AG04450 (cell line): Measurements from ENCODE around the gene KANSL1. TPM values are rescaled to one million over a fixed set of nuclear protein-coding genes. Genes with fewer than 3 reads are reported as not detected.

ENCODE experiments used
- CTCF ChIA-PET: fragments of 300-600, 350-600 bp; formaldehyde crosslinking; extraction: SDS; loops from one replicate; lab custom pipeline; 2022; ENCODE audit warnings: antibody characterized with exemption, inconsistent platforms; lab: Charles Lee
- POLR2A ChIA-PET: fragments of 350-600 bp; formaldehyde crosslinking; extraction: SDS; loops from one replicate; lab custom pipeline; 2021; ENCODE audit warnings: antibody characterized with exemption, inconsistent platforms; lab: Yijun Ruan, JAX
- DNase-seq: peaks from one replicate; pipeline ENCODE4 v3.0.0-alpha.2; 2011; ENCODE audit warnings: low read depth, low spot score
- H3K27ac ChIP-seq: one replicate; pipeline ENCODE4 v1.5.1; 2012; ENCODE audit warnings: low read depth, low read length, control low read depth
- H3K27me3 ChIP-seq: one replicate; pipeline ENCODE4 v1.6.0; 2012; ENCODE audit warnings: low read length; ENCODE audit not compliant: control insufficient read depth, insufficient read depth
- H3K4me3 ChIP-seq: 2 replicates; pipeline ENCODE4 v1.5.1; 2011; ENCODE audit warnings: mild to moderate bottlenecking, low read depth, low read length, control low read depth
- H3K9me3 ChIP-seq: 2 replicates; pipeline ENCODE4 v1.5.1; 2012; ENCODE audit warnings: low read length; ENCODE audit not compliant: control insufficient read depth, insufficient read depth
- CTCF ChIP-seq: IDR thresholded peaks from 2 replicates; pipeline ENCODE4 v1.5.1; 2011; ENCODE audit warnings: low read depth, low read length, control low read depth, inconsistent platforms
- polyA plus RNA-seq: library from polyadenylated mRNA; depleted of rRNA; stranded (reverse); fragments of >200 nt; gene quantifications from 2 replicates; pipeline ENCODE4 v1.2.3, GENCODE V29; 2011

Gene KANSL1
- polyA plus RNA-seq, 1 experiment, result 15.6 TPM

GRCh38 chr17:46148247-46148646 lies 45.0 kb downstream of the KANSL1 start:
- H3K4me3 ChIP-seq, result no peak overlapping the region
- DNase-seq, result no peak
- POLR2A ChIA-PET, result no interaction called here
- TF ChIP-seq CTCF, result no peak
- H3K27ac ChIP-seq, result no peak overlapping the region
- CTCF ChIA-PET, result no interaction called here
- H3K9me3 ChIP-seq, result no peaks in the 10 kb centered on the region
- H3K27me3 ChIP-seq, result no peaks in the 10 kb centered on the region

DNA sequence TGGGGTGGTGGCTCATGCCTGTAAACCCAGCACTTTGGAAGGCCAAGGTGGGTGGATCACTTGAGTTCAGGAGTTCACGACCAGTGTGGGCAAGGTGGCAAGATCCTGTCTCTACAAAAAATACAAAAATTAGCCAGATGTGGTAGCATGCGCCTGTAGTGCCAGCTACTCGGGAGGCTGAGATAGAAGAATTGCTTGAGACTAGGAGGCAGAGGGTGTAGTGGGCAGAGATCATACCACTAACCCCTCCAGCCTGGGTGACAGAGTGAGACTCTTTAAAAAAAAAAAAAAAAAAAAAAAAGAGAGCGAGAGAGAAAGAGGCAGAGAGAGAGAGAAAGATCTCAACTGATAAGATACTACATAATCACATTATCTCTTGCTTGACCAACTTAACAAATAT lies 45.9 kb downstream of the KANSL1 start:
- POLR2A ChIA-PET, result no interaction called here
- no peak overlapping the region for H3K4me3 ChIP-seq

GRCh38 chr17:46144246-46144645 lies 49.0 kb downstream of the KANSL1 start:
- H3K9me3 ChIP-seq, result no peaks in the 10 kb centered on the region
- DNase-seq, result no peak
- CTCF ChIA-PET, result interaction anchor here (1.1 kb wide), 1 partner anchor 13 kb away, joined by 4 read pairs; no protein-coding TSS in a partner anchor
- H3K4me3 ChIP-seq, result no peak overlapping the region
- no peak overlapping the region for H3K27ac ChIP-seq
- POLR2A ChIA-PET, result no interaction called here
- no peak for TF ChIP-seq CTCF
- H3K27me3 ChIP-seq, result no peaks in the 10 kb centered on the region

More for the DNA sequence above, 45.9 kb downstream of the KANSL1 start:
- CTCF ChIA-PET, result interaction anchor here (0.5 kb wide), 1 partner anchor 103 kb away, joined by 4 read pairs; no protein-coding TSS in a partner anchor
- no peak overlapping the region for H3K27ac ChIP-seq
- TF ChIP-seq CTCF, result no peak
- DNase-seq, result no peak
- no peaks in the 10 kb centered on the region for H3K9me3 ChIP-seq
- H3K27me3 ChIP-seq, result no peaks in the 10 kb centered on the region

- no peak for TF ChIP-seq CTCF
- H3K27me3 ChIP-seq, result no peaks in the 10 kb centered on the region
- no peak overlapping the region for H3K27ac ChIP-seq
- H3K9me3 ChIP-seq, result no peaks in the 10 kb centered on the region
- H3K4me3 ChIP-seq, result no peak overlapping the region
- ChIA-PET POLR2A (no interaction called here), CTCF (interaction anchor here (0.7 to 1.1 kb wide), 3 partner anchors 14 to 143 kb away, joined by 4 to 9 read pairs (median 4); no protein-coding TSS in a partner anchor)
- no peak for DNase-seq
Measured at GRCh38 chr17:46143827-46144236, 49.4 kb downstream of the KANSL1 start.

DNA sequence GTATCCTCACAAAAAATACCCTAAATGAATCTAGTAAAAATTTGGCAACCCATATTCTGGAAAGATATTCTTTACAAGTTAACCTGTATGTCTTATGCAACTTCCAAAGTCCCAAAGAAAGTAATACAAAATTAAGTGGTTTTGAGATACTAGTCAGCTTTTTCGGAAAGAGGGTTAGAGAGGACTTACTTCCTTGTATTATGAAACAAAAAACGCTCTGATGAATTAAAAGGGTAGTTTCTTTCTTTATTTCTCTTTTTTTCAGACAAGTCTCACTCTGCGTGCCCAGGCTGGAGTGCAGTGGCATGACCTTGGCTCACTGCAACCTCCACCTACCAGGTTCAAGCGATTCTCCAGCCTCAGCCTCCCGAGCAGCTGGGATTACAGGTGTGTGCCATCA lies 51.6 kb downstream of the KANSL1 start:
- ChIA-PET CTCF (interaction anchor here (0.6 to 1.0 kb wide), 2 partner anchors 51 kb away, joined by 3 to 4 read pairs; partner anchors contain the start of gene KANSL1), POLR2A (no interaction called here)
- H3K27ac ChIP-seq, result no peak overlapping the region
- H3K4me3 ChIP-seq, result no peak overlapping the region
- H3K27me3 ChIP-seq, result no peaks in the 10 kb centered on the region
- H3K9me3 ChIP-seq, result no peaks in the 10 kb centered on the region
- TF ChIP-seq CTCF, result no peak
- no peak for DNase-seq
